ENCODE data around the gene RFT1. TPM values are rescaled to one million over a fixed set of nuclear protein-coding genes. Genes with fewer than 3 reads are reported as not detected.
A peak's percentile ranks its signal among the peaks of the same experiment; 100 is the strongest.

RFT1 gene
- total RNA-seq: 9.8 TPM
- long read RNA-seq, full-length matches to known transcripts: 19 of 29 reads
- long read RNA-seq, partial matches to known transcripts: 2 of 29 reads
- long read RNA-seq, other reads (novel, unspliced or antisense): 8 of 29 reads

GRCh38 chr3:53130179-53131061, at the start of gene RFT1:
Gene RFT1, minus strand, starts transcription at chr3:53130435. Its CDS starts 35 bp downstream, at chr3:53130400.
- intact Hi-C loops (cut with DNase I): loop anchor here (5.0 kb wide), 1 partner anchor 67 kb away; no protein-coding TSS in a partner anchor
- ATAC-seq (ENCODE audit: poor library complexity) (peak; percentile 97), DNase-seq (peak; percentile 100)

GRCh38 chr3:53179580-53179979, 49.3 kb upstream of the RFT1 start:
- intact Hi-C loops (cut with DNase I): no loop called here
- ATAC-seq (ENCODE audit: poor library complexity) (no peak), DNase-seq (no peak)

GRCh38 chr3:53178246-53178645, 48.0 kb upstream of the RFT1 start:
- intact Hi-C loops (cut with DNase I): no loop called here
- no peak for DNase-seq
- no peak for ATAC-seq (ENCODE audit: poor library complexity)

- no peak for ATAC-seq (ENCODE audit: poor library complexity)
- intact Hi-C loops (cut with DNase I): no loop called here
- DNase-seq: no peak
Observed at GRCh38 chr3:53175613-53176540, 45.6 kb upstream of the RFT1 start.

- ATAC-seq (ENCODE audit: poor library complexity): no peak
- DNase-seq: no peak
- intact Hi-C loops (cut with DNase I): no loop called here
Observed at GRCh38 chr3:53174346-53175250, 44.4 kb upstream of the RFT1 start.

- DNase-seq: no peak
- intact Hi-C loops (cut with DNase I): no loop called here
- ATAC-seq (ENCODE audit: poor library complexity): peak; percentile 41
Observed at GRCh38 chr3:53173107-53173506, 42.9 kb upstream of the RFT1 start.

- intact Hi-C loops (cut with DNase I): no loop called here
- DNase-seq (no peak), ATAC-seq (ENCODE audit: poor library complexity) (no peak)
Observed at GRCh38 chr3:53171827-53172505, 41.7 kb upstream of the RFT1 start.

- no peak for ATAC-seq (ENCODE audit: poor library complexity)
- intact Hi-C loops (cut with DNase I): no loop called here
Observed at GRCh38 chr3:53171064-53171418, 40.8 kb upstream of the RFT1 start.

GRCh38 chr3:53170325-53171063, 40.3 kb upstream of the RFT1 start:
- ATAC-seq (ENCODE audit: poor library complexity) (no peak), DNase-seq (peak; percentile 69)
- intact Hi-C loops (cut with DNase I): no loop called here

More at GRCh38 chr3:53171064-53171418, 40.8 kb upstream of the RFT1 start:
- DNase-seq: no peak

- intact Hi-C loops (cut with DNase I): no loop called here
- DNase-seq (no peak), ATAC-seq (ENCODE audit: poor library complexity) (peak; percentile 13)
Observed at GRCh38 chr3:53169832-53170324, 39.6 kb upstream of the RFT1 start.

GRCh38 chr3:53169045-53169831, 39.0 kb upstream of the RFT1 start:
- no peak for DNase-seq
- ATAC-seq (ENCODE audit: poor library complexity): no peak
- intact Hi-C loops (cut with DNase I): no loop called here

- DNase-seq (peak; percentile 66), ATAC-seq (ENCODE audit: poor library complexity) (peak; percentile 30)
- intact Hi-C loops (cut with DNase I): no loop called here
Observed at GRCh38 chr3:53168175-53168923, 38.1 kb upstream of the RFT1 start.

GRCh38 chr3:53167418-53168174, 37.4 kb upstream of the RFT1 start:
- no peak for ATAC-seq (ENCODE audit: poor library complexity)
- DNase-seq: no peak
- intact Hi-C loops (cut with DNase I): no loop called here

GRCh38 chr3:53166781-53167291, 36.6 kb upstream of the RFT1 start:
- ATAC-seq (ENCODE audit: poor library complexity) (peak; percentile 70), DNase-seq (peak; percentile 87)
- intact Hi-C loops (cut with DNase I): no loop called here

- no peak for ATAC-seq (ENCODE audit: poor library complexity)
- no peak for DNase-seq
- intact Hi-C loops (cut with DNase I): no loop called here
Observed at GRCh38 chr3:53166206-53166605, 36.0 kb upstream of the RFT1 start.
